Eye (tissue), 1 donor: ENCODE data around the gene ABHD12.

ENCODE experiments used
- DNase-seq: peaks from one replicate; pipeline ENCODE4 v3.0.0-alpha.2; 2015

Gene ABHD12

DNA sequence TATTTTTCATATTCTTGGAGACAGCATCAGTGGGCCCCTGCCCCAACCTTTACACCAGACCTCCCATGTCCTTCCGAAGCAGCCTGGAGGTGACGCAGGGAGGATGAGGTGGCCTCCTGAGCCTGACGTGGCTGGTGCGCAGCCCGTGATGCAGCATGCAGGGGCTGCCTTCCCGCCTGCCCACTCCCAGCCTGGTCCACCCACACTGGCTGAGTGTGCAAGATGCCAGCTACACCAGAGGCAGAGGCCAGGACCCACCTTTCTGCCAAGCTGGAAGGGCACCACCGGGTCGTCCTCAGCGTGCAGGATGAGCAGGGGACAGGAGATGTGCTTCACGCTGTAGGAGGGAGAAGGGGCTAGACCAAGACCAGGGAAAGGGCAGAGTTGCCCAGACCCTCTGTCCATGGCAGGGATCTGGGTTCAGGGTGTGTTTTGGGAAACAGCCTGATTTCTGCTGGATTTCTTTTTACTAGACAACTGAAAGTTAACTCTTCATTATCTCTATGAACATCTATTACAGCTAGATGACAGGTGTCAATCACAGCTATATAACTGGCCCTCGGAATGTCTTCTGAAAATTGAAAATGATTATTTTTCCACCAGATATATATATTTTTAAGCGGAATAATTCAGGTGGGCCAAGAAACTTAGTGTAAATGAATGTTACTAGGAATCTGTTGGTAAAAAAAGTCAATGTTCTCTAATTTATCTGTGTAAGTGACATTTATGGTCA, 87.2 kb downstream of the ABHD12 start:
- no peak for DNase-seq

GRCh38 chr20:25302596-25302995, 88.0 kb downstream of the ABHD12 start:
- no peak for DNase-seq

- DNase-seq, result no peak
Observed at GRCh38 chr20:25301357-25301920, 89.2 kb downstream of the ABHD12 start.

DNA sequence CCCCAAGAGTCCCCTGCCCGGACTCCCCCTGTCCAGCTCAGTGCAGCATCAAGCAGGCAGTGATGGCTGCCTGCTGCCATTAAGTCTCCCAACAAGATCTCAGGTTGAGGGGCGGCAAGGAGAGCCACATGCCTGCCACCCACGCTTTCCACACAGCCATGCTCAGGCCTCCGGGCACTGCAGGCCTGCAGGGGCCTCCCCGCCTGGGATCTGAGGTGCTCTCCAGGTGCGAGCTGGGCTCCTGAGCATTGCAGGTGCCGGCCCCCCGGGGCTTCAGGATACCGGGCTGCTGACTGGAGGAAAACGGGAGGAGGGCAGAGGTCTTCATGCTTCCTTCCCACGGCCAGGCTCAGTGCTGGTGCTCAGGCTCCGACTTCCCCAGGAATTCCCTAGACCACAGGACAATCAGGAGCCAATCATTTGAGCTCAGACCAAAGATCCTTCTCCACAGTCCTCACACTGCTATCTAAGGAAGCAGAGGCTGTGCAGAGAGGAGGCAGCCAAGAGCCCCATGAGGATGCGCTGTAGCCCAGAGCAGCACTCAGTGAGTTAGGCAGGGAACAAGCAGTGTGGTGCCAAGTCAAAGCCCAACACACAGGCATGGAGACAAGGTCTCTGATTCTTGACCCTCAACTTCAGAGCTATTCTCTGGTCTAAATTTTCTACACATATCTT, 90.0 kb downstream of the ABHD12 start:
- DNase-seq, result no peak

DNA sequence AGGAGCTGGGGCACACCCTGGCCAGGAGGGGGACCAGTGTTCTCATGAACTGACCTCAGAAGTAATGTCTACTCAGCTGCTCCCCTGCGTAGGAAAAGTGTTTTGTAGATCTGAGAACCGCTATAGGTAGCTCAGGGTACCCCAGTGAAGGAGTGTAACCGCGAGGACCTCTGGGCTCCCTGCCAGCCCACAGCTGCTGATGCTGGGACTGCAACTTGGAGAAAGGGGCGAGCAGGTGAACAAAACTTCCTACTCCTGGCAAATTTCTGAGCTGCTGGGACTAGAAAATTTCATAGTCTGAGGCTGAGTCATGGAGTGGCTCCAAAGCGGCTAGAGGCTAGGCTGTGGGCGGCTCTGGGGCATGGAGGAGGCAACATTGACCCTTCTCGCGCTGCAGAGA, 90.8 kb downstream of the ABHD12 start:
- DNase-seq, result no peak

DNA sequence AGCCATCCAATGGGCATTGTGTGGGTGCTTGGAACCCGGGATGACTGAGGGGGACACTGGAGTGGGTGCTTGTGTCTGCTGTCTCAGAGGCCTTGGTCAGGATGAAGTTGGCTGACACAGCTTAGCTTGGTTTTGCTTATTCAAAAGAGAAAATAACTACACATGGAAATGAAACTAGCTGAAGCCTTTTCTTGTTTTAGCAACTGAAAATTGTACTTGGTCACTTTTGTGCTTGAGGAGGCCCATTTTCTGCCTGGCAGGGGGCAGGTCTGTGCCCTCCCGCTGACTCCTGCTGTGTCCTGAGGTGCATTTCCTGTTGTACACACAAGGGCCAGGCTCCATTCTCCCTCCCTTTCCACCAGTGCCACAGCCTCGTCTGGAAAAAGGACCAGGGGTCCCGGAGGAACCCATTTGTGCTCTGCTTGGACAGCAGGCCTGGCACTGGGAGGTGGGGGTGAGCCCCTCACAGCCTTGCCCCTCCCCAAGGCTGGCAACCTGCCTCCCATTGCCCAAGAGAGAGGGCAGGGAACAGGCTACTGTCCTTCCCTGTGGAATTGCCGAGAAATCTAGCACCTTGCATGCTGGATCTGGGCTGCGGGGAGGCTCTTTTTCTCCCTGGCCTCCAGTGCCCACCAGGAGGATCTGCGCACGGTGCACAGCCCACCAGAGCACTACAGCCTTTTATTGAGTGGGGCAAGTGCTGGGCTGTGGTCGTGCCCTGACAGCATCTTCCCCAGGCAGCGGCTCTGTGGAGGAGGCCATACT, 93.3 kb downstream of the ABHD12 start:
- DNase-seq, result no peak

DNA sequence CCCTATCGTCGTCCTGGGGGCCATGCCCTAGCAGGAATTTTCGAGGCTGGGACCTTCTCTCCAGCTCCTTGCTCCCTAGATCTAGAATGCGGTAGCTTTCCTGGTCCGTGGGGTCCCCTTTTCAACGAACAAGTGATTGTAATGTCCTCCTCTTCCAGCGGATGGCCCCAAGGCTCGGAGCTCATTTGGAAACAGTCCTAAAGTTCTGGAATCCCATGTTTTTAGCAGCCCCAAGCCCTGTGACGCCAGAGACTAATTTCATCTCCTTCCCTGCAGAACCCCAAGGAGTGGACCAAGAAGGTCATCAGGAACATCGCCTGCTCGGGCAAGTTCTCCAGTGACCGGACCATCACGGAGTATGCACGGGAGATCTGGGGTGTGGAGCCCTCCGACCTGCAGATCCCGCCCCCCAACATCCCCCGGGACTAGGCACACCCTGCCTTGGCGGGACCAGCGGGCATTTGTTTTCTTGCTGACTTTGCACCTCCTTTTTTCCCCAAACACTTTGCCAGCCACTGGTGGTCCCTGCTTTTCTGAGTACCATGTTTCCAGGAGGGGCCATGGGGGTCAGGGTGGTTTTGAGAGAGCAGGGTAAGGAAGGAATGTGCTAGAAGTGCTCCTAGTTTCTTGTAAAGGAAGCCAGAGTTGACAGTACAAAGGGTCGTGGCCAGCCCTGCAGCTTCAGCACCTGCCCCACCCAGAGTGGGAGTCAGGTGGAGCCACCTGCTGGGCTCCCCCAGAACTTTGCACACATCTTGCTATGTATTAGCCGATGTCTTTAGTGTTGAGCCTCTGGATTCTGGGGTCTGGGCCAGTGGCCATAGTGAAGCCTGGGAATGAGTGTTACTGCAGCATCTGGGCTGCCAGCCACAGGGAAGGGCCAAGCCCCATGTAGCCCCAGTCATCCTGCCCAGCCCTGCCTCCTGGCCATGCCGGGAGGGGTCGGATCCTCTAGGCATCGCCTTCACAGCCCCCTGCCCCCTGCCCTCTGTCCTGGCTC, 94.2 kb downstream of the ABHD12 start:
- no peak for DNase-seq

DNA sequence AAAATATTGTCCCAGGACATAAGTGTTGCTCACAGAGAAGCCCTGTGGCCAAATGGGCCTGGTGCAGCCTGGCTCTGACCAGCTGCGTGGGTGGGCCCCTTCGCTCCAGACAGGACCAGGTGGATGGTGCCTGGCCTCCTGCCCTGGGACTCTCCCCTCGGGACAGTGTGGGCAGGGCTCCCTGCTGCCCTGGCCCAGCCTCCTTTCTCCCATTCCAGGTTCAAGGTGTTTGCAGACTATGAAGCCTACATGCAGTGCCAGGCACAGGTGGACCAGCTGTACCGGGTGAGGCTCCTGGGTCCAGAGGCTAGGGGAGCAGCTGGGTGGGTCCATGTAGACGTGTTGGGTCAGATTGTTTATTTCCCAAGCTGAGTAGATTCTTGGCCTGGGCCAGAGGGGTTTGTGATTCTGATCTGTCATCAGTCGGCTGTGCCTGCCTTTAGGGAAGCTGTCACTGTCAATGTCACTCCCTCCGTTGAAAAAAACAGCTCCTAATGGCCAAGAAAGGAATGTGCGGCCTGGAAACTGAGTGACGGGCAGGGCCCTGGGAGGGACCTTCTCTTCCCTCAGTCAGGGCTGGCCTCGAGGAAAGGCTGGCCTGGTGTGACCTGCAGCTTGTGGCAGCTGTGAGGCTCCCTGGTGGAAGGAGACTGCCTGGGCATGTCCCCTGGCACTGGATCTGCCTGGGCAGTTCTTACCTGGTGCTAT, 95.1 kb downstream of the ABHD12 start:
- DNase-seq, result no peak

DNA sequence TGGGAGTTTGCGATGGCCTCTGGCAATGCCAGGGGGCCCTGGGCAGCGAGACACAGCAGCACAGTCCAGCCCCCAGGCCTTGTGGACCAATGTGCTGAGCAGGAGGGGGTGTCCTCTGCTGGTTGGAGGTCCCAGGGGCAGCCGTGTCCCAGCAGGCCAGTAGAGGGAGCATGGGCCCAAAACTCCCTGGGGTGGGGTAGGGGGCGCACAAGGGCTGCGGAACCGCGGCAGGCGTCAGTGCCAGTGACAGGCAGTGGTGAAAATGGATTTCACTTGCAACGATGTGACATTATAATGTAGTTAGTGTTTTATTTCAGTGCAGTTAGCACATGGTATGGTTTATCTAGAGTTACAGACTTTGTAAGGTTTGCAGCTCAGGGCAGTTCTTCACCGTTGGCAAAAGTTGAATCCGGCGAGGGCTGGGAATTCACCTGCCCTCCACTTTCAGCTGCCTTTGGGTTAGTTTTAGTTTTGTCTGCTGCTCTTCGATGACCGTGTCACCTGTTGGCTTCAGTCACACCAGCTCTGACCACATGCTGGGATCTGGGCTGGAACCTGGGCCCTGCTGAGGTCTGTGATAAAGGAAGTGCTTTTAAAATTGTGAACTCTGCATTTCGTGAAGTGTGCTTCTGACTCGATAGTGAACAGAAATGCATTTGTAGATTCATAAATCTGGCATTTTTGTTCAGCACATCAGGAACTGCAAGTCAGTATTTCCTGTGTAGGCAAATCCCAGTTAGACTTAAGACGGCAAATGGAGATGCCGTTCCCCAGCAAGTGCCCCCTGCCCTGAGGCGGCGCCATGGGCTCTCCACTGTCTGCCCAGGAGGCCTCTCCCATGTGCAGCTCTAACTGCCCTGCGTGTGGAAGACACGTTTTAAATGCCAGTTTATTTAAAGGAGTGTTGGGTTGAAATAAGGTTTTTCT, 95.9 kb downstream of the ABHD12 start:
- DNase-seq, result peak; percentile 81

GRCh38 chr20:25293910-25294458, 96.7 kb downstream of the ABHD12 start:
- DNase-seq, result peak; percentile 6

DNA sequence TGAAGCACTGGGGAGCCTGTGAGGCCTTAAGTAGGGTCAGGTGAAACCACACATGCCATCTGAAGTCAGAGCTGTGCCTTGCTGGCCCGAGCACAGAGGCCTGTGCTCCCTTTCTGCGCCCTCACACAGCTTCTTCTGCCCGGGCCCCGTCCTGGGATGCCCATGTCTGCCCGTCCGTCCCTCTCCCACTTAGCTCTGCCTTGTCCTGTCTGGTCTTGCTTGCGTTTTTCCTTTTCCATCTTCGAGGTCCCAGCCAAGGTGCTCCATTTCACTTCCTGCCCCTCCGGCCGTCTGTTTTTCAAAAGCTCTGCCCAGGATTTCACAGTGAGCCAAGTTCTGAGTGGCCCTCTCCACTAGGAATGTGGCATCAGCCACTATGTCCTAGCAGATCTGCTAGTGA, 97.1 kb downstream of the ABHD12 start:
- DNase-seq, result no peak

- no peak for DNase-seq
Observed at GRCh38 chr20:25292176-25292891, 98.3 kb downstream of the ABHD12 start.

- DNase-seq, result peak; percentile 14
Observed at GRCh38 chr20:25291432-25292133, 99.1 kb downstream of the ABHD12 start.

GRCh38 chr20:25290646-25291431, 99.8 kb downstream of the ABHD12 start:
- DNase-seq, result no peak

GRCh38 chr20:25289886-25290597, 100.6 kb downstream of the ABHD12 start:
- DNase-seq, result no peak

- DNase-seq, result no peak
Observed at GRCh38 chr20:25288291-25289181, 102.1 kb downstream of the ABHD12 start.
